ENCODE measurements around the gene BCAR3.

The BCAR3 gene

DNA sequence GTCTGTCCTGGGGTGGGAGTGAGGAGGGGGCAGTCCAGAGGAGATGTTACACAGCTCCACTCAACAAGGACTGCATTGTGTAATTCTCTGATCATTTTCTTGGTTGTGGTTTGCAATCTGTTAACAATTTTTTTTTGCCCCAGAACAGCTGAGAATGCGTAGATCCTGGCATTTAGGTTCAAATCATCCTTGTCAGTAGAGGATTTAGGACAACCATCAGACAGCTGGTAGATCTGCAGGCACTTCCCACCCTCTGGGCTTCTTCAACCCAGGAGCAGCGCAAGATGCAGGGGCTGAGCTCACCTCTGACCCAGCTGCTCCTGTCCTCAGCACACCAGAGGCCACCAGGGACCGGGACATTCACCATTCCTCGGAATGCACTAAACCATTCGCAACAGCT is 13.5 kb downstream of the BCAR3 start:
- TF ChIP-seq EZH2 (IDR thresholded peaks at IDR 0.05; ENCODE audit: borderline replicate concordance, low read depth, low read length, severe bottlenecking) = no peak
- TF ChIP-seq, protein P1, sequence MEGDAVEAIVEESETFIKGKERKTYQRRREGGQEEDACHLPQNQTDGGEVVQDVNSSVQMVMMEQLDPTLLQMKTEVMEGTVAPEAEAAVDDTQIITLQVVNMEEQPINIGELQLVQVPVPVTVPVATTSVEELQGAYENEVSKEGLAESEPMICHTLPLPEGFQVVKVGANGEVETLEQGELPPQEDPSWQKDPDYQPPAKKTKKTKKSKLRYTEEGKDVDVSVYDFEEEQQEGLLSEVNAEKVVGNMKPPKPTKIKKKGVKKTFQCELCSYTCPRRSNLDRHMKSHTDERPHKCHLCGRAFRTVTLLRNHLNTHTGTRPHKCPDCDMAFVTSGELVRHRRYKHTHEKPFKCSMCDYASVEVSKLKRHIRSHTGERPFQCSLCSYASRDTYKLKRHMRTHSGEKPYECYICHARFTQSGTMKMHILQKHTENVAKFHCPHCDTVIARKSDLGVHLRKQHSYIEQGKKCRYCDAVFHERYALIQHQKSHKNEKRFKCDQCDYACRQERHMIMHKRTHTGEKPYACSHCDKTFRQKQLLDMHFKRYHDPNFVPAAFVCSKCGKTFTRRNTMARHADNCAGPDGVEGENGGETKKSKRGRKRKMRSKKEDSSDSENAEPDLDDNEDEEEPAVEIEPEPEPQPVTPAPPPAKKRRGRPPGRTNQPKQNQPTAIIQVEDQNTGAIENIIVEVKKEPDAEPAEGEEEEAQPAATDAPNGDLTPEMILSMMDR (IDR thresholded peaks at IDR 0.05; ENCODE audit: borderline replicate concordance, extremely low read depth, low read length, poor library complexity, severe bottlenecking) = no peak
- no peak overlapping the region for H3K4me2 ChIP-seq (ENCODE audit: insufficient read depth, low read length)
- DNase-seq = no peak
- H3K4me3 ChIP-seq (ENCODE audit: low read depth in 1 of 2, low read length in 2 of 2) = no peak overlapping the region
- H3K9me3 ChIP-seq (ENCODE audit: insufficient read depth, low read length, severe bottlenecking) = no peaks in the 10 kb centered on the region
- no peak overlapping the region for H2AFZ ChIP-seq (ENCODE audit: low read depth, low read length)
- no peaks in the 10 kb centered on the region for H3K79me2 ChIP-seq (ENCODE audit: insufficient read depth, low read length)
- H3K9ac ChIP-seq (ENCODE audit: low read depth, low read length) = no peak overlapping the region
- H4K20me1 ChIP-seq (ENCODE audit: insufficient read depth, low read length) = no peaks in the 10 kb centered on the region
- H3K27me3 ChIP-seq (ENCODE audit: insufficient read depth, low read length, poor library complexity) = no peaks in the 10 kb centered on the region
- no peak for ATAC-seq (ENCODE audit: insufficient read depth, low read depth)
- H3K27ac ChIP-seq (ENCODE audit: low read length) = no peak overlapping the region
- no peaks in the 10 kb centered on the region for H3K4me1 ChIP-seq (ENCODE audit: insufficient read depth, low read length)
- no peaks in the 10 kb centered on the region for H3K36me3 ChIP-seq (ENCODE audit: insufficient read depth, low read length)

GRCh38 chr1:93667642-93668041 is 14.0 kb downstream of the BCAR3 start:
- no peak for ATAC-seq (ENCODE audit: insufficient read depth, low read depth)
- Histone ChIP-seq H3K4me1 (ENCODE audit: insufficient read depth, low read length) (no peaks in the 10 kb centered on the region), H3K4me2 (ENCODE audit: insufficient read depth, low read length) (no peak overlapping the region), H3K36me3 (ENCODE audit: insufficient read depth, low read length) (no peaks in the 10 kb centered on the region), H3K79me2 (ENCODE audit: insufficient read depth, low read length) (no peaks in the 10 kb centered on the region), H2AFZ (ENCODE audit: low read depth, low read length) (no peak overlapping the region), H3K27me3 (ENCODE audit: insufficient read depth, low read length, poor library complexity) (no peaks in the 10 kb centered on the region), H4K20me1 (ENCODE audit: insufficient read depth, low read length) (no peaks in the 10 kb centered on the region), H3K4me3 (ENCODE audit: low read depth in 1 of 2, low read length in 2 of 2) (no peak overlapping the region), H3K9ac (ENCODE audit: low read depth, low read length) (no peak overlapping the region), H3K9me3 (ENCODE audit: insufficient read depth, low read length, severe bottlenecking) (no peaks in the 10 kb centered on the region), H3K27ac (ENCODE audit: low read length) (no peak overlapping the region)
- no peak for DNase-seq
- TF ChIP-seq EZH2 (IDR thresholded peaks at IDR 0.05; ENCODE audit: borderline replicate concordance, low read depth, low read length, severe bottlenecking) = no peak
- TF ChIP-seq, protein P1 (IDR thresholded peaks at IDR 0.05; ENCODE audit: borderline replicate concordance, extremely low read depth, low read length, poor library complexity, severe bottlenecking) = no peak

- H3K4me3 ChIP-seq (ENCODE audit: low read depth in 1 of 2, low read length in 2 of 2) = no peak overlapping the region
- no peak for DNase-seq
- H2AFZ ChIP-seq (ENCODE audit: low read depth, low read length) = no peak overlapping the region
- no peaks in the 10 kb centered on the region for H3K4me1 ChIP-seq (ENCODE audit: insufficient read depth, low read length)
- H4K20me1 ChIP-seq (ENCODE audit: insufficient read depth, low read length) = no peaks in the 10 kb centered on the region
- no peak for ATAC-seq (ENCODE audit: insufficient read depth, low read depth)
- H3K9me3 ChIP-seq (ENCODE audit: insufficient read depth, low read length, severe bottlenecking) = no peaks in the 10 kb centered on the region
- no peak overlapping the region for H3K27ac ChIP-seq (ENCODE audit: low read length)
- no peak for TF ChIP-seq EZH2 (IDR thresholded peaks at IDR 0.05; ENCODE audit: borderline replicate concordance, low read depth, low read length, severe bottlenecking)
- TF ChIP-seq, protein P1 (IDR thresholded peaks at IDR 0.05; ENCODE audit: borderline replicate concordance, extremely low read depth, low read length, poor library complexity, severe bottlenecking) = no peak
- no peak overlapping the region for H3K9ac ChIP-seq (ENCODE audit: low read depth, low read length)
- no peaks in the 10 kb centered on the region for H3K27me3 ChIP-seq (ENCODE audit: insufficient read depth, low read length, poor library complexity)
- no peaks in the 10 kb centered on the region for H3K79me2 ChIP-seq (ENCODE audit: insufficient read depth, low read length)
- H3K4me2 ChIP-seq (ENCODE audit: insufficient read depth, low read length) = no peak overlapping the region
- no peaks in the 10 kb centered on the region for H3K36me3 ChIP-seq (ENCODE audit: insufficient read depth, low read length)
Observed at GRCh38 chr1:93666613-93667384, 14.8 kb downstream of the BCAR3 start.
